Measurements from ENCODE around the gene RRBP1.

GRCh38 chr20:17660667-17661066 lies 21.4 kb downstream of the RRBP1 start:
- TF ChIP-seq CTCF (IDR thresholded peaks at IDR 0.05; ENCODE audit: low read length) (no peak), EZH2 (IDR thresholded peaks at IDR 0.05; ENCODE audit: borderline replicate concordance, low read length) (no peak)

Data from OCI-LY1 (cell line).